Amniotic stem cell (primary cell): ENCODE data around the gene DAND5.
"Not testable (repeated sequence)": the region's sequence is repeated elsewhere in the genome, so short reads cannot be mapped to it uniquely, and the experiment has no call there.

Experiments used
- DNase-seq: peaks from one replicate; lab custom pipeline; 2025; lab: John Stamatoyannopoulos, UW

Gene DAND5

DNA sequence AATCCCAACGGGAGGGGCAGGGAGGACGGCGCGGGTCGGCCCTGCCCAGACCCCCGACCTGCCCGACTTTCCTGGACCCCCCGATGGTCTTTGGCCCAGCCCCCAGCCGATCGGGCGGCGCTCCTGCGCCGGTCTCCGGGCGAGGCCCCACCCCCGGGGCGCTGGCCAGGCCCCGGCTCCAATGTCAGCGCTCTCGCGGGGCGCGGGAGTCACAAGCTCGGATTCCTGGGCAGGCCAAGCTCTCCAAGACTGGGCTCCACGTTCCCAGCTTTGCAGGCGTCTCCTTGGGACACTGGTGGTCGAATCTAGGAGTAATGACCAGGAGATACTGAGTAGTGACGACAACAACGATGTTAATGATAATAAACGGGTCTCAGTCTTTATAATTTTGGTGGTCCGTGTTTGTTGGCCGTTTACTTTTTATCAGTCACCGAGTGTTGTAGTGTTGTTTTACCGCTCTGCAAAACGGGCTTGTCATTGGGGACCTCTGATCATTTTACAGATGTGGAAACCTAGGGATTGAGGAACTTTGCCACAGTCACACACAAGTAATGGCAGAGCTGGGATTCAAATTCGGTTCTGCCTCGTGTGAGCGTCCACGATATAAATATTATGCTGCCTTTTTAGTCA lies 23.2 kb upstream of the DAND5 start:
- peak; percentile 77 for DNase-seq

GRCh38 chr19:12946731-12947496 lies 22.5 kb upstream of the DAND5 start:
- DNase-seq, result no peak

DNA sequence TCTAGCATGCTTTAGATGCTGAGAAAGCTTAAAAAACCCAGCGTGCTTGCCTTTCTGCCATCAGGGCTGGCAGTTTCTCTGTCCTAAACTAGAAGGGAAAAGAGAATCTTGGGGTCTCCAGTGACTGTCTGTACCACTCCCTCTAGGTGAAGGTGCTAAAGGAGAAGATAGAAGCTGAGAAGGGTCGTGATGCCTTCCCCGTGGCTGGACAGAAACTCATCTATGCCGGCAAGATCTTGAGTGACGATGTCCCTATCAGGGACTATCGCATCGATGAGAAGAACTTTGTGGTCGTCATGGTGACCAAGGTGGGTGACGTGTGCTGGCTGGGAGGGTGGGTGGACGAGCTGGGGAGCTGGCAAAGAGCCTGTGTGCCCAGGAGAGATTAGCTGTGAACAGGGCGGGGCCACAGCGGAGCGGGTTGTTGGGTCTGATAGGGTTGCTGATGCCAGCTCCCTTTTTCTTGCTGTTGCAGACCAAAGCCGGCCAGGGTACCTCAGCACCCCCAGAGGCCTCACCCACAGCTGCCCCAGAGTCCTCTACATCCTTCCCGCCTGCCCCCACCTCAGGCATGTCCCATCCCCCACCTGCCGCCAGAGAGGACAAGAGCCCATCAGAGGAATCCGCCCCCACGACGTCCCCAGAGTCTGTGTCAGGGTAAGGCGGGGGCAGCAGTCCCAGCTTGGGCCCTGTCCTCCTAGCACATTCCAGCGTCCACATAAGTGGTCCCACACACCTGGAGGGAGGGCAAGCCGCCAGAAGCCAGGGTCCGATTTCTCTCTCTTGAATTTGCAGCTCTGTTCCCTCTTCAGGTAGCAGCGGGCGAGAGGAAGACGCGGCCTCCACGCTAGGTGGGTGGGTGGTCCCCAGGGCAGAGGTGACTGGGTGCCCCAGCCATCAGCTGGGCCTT lies 21.4 kb upstream of the DAND5 start:
- no peak for DNase-seq

- no peak for DNase-seq
Observed at GRCh38 chr19:12948612-12949362, 20.6 kb upstream of the DAND5 start.

DNA sequence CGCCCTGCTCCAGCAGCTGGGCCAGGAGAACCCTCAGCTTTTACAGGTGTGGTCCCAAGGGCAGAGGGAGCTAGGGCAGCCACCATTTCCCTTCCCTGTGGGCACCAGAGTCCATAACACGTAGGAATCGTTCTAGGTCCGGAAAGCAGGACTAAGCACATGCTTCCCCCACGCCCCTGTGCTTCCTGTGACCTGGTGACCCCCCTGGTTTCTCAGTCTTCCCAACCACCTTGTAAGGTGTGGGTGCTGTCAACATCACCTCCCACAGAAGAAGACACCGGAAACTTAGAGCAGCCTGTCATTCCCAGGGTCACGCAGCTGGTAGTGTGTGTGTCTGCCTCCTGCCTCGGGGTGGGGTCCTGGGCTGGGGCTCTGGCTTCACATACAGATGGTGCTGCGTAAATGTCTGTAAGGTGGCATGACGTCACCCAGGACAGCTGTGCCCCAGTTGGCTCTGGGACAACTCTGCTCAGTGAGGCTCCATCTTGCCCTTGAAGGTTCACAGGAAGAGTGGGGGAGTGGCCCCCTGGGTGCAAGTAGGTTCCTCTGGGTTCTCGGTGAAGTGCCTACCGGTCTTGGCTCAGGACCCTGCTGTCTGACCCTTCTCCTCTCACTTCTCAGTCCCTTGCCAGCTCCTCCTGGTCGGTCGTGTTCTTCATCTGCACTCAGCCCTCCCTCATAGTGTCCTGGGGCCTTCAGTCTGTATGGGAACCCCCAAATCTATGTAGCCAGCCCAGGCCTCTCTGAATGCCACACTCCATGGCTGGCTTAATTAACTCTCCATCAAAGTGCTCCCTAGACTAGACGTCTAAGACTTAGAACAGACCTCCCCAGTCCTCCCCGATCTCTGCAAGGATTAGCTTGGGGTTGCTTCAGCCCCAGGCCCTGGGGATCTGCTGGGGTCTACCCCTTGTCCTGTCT lies 19.8 kb upstream of the DAND5 start:
- no peak for DNase-seq

GRCh38 chr19:12952050-12952449 lies 17.3 kb upstream of the DAND5 start:
- DNase-seq, result not testable (repeated sequence)

DNA sequence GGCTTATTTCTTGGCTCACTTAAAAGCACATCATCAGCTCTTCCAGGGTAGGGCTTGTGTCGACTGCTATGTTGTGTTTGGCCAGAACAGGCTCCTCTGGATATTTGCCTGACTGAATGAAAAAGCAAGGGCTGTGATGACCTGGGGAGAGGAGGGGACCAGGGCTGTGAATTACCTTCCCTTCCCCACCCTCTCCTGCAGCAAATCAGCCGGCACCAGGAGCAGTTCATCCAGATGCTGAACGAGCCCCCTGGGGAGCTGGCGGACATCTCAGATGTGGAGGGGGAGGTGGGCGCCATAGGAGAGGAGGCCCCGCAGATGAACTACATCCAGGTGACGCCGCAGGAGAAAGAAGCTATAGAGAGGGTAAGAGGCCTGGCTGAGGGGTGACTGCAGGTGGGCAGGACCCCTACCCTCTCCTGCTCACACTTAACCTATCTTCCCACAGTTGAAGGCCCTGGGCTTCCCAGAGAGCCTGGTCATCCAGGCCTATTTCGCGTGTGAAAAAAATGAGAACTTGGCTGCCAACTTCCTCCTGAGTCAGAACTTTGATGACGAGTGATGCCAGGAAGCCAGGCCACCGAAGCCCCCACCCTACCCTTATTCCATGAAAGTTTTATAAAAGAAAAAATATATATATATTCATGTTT lies 16.8 kb upstream of the DAND5 start:
- peak; percentile 59 for DNase-seq

DNA sequence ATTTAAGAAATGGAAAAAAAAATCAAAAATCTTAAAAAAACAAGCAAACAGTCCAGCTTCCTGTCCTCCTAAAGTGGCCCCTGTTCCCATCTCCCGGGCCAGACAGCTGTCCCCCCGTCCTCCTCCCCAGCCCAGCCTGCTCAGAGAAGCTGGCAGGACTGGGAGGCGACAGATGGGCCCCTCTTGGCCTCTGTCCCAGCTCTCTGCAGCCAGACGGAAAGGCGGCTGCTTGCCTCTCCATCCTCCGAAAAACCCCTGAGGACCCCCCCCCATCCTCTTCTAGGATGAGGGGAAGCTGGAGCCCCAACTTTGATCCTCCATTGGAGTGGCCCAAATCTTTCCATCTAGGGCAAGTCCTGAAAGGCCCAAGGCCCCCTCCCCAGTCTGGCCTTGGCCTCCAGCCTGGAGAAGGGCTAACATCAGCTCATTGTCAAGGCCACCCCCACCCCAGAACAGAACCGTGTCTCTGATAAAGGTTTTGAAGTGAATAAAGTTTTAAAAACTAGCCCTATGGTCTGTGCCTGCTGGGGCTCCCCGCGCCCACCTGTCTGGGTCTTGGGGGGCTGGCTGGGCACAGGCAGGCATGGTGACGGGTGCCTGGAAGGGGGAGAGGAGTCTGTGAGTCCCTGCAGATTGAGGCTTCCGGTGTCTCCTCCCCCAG lies 16.1 kb upstream of the DAND5 start:
- no peak for DNase-seq

GRCh38 chr19:12953799-12954611 lies 15.4 kb upstream of the DAND5 start:
- DNase-seq, result no peak

DNA sequence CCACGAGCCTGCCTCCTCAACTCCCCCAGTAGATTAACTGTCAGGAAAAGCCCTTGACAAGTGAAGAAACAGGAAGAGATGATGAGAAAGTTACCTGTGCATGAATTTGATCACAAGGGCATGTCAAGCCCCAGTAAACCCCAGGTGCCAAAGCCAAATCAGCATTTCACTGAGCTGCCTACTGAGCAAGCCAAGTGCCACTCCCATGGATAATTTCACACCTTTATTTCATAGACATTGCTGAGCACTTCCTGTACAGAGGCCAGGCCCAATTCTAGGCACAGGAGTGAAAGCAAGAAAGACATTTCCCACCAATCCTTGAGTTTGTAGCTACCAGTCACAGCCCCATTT lies 14.8 kb upstream of the DAND5 start:
- no peak for DNase-seq

GRCh38 chr19:12955575-12955974 lies 13.8 kb upstream of the DAND5 start:
- not testable (repeated sequence) for DNase-seq

DNA sequence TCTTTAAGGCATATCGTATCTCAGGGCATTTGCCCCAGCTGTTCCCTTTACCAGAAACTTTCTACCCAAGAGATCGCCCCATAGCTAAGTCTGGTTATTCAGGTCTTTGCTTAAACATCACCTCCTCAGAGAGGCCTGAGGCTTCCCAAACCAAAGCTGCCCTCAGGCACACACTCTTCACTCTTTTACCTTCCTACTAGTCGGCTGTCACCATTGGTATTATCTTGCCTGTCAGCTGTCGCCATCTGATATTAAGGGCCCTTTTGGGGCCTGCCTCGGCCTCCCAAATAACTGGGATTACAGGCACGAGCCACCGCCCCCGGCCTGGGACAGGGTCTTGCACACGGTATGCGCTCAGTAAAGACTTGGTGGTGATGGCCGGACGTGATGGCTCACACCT lies 13.4 kb upstream of the DAND5 start:
- DNase-seq, result no peak

- DNase-seq, result peak; percentile 40
Observed at GRCh38 chr19:12956446-12957388, 12.7 kb upstream of the DAND5 start, which contains the start of gene GADD45GIP1. Gene GADD45GIP1, minus strand, starts transcription at chr19:12957223. Its CDS starts 11 bp downstream, at chr19:12957212.

- DNase-seq, result not testable (repeated sequence)
Observed at GRCh38 chr19:12957389-12957952, 11.9 kb upstream of the DAND5 start.

DNA sequence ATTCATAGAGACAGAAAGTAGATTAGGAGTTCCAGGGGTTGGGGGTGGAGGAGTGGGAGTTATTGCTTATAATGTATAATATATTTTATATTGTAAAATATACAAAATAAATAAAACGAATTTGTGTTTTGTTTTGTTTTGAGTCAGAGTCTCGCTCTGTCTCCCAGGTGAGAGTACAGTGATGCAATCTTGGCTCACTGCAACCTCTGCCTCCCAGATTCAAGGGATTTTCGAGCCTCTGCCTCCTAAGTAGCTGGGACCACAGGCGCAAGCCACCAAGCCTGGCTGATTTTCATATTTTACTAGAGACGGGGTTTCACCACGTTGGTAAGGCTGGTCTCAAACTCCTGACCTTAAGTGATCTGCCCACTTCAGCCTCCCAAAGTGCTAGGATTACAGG lies 9.9 kb upstream of the DAND5 start:
- no peak for DNase-seq

- peak; percentile 12 for DNase-seq
Observed at GRCh38 chr19:12965017-12965811, 4.2 kb upstream of the DAND5 start.

DNA sequence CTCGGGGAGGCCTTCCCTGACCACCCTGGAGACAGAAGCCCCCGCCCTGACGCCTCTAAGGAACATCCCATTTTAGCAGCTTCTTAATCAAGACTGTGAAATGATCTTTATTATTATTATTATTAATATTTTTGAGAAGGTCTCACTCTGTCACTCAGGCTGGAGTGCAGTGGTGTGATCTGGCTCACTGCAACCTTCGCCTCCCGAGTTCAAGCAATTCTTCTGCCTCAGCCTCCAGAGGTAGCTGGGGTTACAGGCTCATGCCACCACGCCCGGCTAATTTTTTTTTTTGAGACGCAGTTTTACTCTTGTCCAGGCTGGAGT lies 3.6 kb upstream of the DAND5 start:
- DNase-seq, result no peak
